ENCODE data around the gene MAML2. TPM values are rescaled to one million over a fixed set of nuclear protein-coding genes. Genes with fewer than 3 reads are reported as not detected.

Gene MAML2
- total and polyA plus RNA-seq, 2 of the 13 experiments (the other 11 are each of a cell fraction or from before 2014, with no cell fraction given): 2.3 to 25.9 TPM

GRCh38 chr11:96015906-96016565, 327.0 kb downstream of the MAML2 start (continued):
- TF ChIP-seq, protein P1, sequence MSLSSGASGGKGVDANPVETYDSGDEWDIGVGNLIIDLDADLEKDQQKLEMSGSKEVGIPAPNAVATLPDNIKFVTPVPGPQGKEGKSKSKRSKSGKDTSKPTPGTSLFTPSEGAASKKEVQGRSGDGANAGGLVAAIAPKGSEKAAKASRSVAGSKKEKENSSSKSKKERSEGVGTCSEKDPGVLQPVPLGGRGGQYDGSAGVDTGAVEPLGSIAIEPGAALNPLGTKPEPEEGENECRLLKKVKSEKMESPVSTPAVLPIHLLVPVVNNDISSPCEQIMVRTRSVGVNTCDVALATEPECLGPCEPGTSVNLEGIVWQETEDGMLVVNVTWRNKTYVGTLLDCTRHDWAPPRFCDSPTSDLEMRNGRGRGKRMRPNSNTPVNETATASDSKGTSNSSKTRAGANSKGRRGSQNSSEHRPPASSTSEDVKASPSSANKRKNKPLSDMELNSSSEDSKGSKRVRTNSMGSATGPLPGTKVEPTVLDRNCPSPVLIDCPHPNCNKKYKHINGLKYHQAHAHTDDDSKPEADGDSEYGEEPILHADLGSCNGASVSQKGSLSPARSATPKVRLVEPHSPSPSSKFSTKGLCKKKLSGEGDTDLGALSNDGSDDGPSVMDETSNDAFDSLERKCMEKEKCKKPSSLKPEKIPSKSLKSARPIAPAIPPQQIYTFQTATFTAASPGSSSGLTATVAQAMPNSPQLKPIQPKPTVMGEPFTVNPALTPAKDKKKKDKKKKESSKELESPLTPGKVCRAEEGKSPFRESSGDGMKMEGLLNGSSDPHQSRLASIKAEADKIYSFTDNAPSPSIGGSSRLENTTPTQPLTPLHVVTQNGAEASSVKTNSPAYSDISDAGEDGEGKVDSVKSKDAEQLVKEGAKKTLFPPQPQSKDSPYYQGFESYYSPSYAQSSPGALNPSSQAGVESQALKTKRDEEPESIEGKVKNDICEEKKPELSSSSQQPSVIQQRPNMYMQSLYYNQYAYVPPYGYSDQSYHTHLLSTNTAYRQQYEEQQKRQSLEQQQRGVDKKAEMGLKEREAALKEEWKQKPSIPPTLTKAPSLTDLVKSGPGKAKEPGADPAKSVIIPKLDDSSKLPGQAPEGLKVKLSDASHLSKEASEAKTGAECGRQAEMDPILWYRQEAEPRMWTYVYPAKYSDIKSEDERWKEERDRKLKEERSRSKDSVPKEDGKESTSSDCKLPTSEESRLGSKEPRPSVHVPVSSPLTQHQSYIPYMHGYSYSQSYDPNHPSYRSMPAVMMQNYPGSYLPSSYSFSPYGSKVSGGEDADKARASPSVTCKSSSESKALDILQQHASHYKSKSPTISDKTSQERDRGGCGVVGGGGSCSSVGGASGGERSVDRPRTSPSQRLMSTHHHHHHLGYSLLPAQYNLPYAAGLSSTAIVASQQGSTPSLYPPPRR (CRISPR knock-in tag; IDR thresholded peaks at IDR 0.05; ENCODE audit: borderline replicate concordance): peak; percentile 81; the same call in 1 of the 2 replicates
- no peak for TF ChIP-seq ZNF101 (CRISPR knock-in tag; IDR thresholded peaks at IDR 0.05; ENCODE audit: borderline replicate concordance, low read depth)
- TF ChIP-seq ZNF383 (CRISPR knock-in tag; IDR thresholded peaks at IDR 0.05; ENCODE audit: borderline replicate concordance): no peak
- peak; percentile 90 for TF ChIP-seq ARID5B (CRISPR knock-in tag; IDR thresholded peaks at IDR 0.05)
- no peak for TF ChIP-seq ZNF136 (CRISPR knock-in tag; IDR thresholded peaks at IDR 0.05; ENCODE audit: low read depth)
- TF ChIP-seq, protein P2, sequence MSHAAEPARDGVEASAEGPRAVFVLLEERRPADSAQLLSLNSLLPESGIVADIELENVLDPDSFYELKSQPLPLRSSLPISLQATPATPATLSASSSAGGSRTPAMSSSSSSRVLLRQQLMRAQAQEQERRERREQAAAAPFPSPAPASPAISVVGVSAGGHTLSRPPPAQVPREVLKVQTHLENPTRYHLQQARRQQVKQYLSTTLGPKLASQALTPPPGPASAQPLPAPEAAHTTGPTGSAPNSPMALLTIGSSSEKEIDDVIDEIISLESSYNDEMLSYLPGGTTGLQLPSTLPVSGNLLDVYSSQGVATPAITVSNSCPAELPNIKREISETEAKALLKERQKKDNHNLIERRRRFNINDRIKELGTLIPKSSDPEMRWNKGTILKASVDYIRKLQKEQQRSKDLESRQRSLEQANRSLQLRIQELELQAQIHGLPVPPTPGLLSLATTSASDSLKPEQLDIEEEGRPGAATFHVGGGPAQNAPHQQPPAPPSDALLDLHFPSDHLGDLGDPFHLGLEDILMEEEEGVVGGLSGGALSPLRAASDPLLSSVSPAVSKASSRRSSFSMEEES (CRISPR knock-in tag; IDR thresholded peaks at IDR 0.05): peak; percentile 62; the same call in 1 of the 2 replicates
- TF ChIP-seq XRCC5 (optimal IDR thresholded peaks at IDR 0.05; ENCODE audit: low read length): no peak
- TF ChIP-seq MBD4 (IDR thresholded peaks at IDR 0.05; ENCODE audit: borderline replicate concordance, low read length): no peak
- TF ChIP-seq GABPB1 (CRISPR knock-in tag; IDR thresholded peaks at IDR 0.05): peak; percentile 51; the same call in 1 of the 2 replicates
- TF ChIP-seq ZMYM2 (CRISPR knock-in tag; IDR thresholded peaks at IDR 0.05): 0 out of 2 replicates have a peak, but pooled peaks have one; percentile 32
- no peak for TF ChIP-seq PTBP1 (IDR thresholded peaks at IDR 0.05; ENCODE audit: low read depth, low read length, poor library complexity, severe bottlenecking)
- 0 out of 2 replicates have a peak, but pooled peaks have one; percentile 56 for TF ChIP-seq MEF2D (CRISPR knock-in tag; IDR thresholded peaks at IDR 0.05)
- TF ChIP-seq ZNF260 (CRISPR knock-in tag; IDR thresholded peaks at IDR 0.05; ENCODE audit: borderline replicate concordance, low read depth): no peak
- 0 out of 2 replicates have a peak, but pooled peaks have one; percentile 72 for TF ChIP-seq GFI1 (CRISPR knock-in tag; IDR thresholded peaks at IDR 0.05; ENCODE audit: borderline replicate concordance)
- TF ChIP-seq U2AF2 (IDR thresholded peaks at IDR 0.05; ENCODE audit: low read depth, low read length): no peak
- TF ChIP-seq THAP11 (CRISPR knock-in tag; IDR thresholded peaks at IDR 0.05): peak; percentile 39; the same call in 1 of the 2 replicates
